MM.1S (cell line): ENCODE results near the gene AGBL1.

Source experiments
- CTCF ChIP-seq: fragments of 300-600 bp; sonication (generic); IDR thresholded peaks from 2 replicates; pipeline ENCODE4 v1.5.1; 2016; ENCODE audit warnings: antibody characterized with exemption, low read length, mixed read lengths
- EZH2 ChIP-seq: fragments of 300-600 bp; sonication (generic); optimal IDR thresholded peaks from 2 replicates; pipeline ENCODE3; 2017; ENCODE audit warnings: low read depth, mild to moderate bottlenecking, antibody characterized with exemption, low read length, mixed read lengths
- EZH2phosphoT487 ChIP-seq: fragments of 300-600 bp; sonication (generic); IDR thresholded peaks from 2 replicates; pipeline ENCODE4 v1.6.1; 2018; ENCODE audit warnings: antibody characterized with exemption, low read length

- TF ChIP-seq CTCF (no peak), EZH2 (no peak), EZH2phosphoT487 (no peak)
Measured at GRCh38 chr15:86154705-86155104, 75.0 kb downstream of the AGBL1 start.
